T-helper 17 cell (primary cell): ENCODE results near the gene MTFP1. TPM values are rescaled to one million over a fixed set of nuclear protein-coding genes. Genes with fewer than 3 reads are reported as not detected.

Experiments
- ATAC-seq: fragments of 150-1000 bp; cut with Tn5 transposase; 2 replicates; pipeline ENCODE4 v1.10.0; 2021; ENCODE audit warnings: mild to moderate bottlenecking, moderate library complexity
- DNase-seq, 3 donors: peaks; one replicate each; pipeline versions ENCODE4 v3.0.0 to v3.0.0-alpha.2; 2020 to 2021
- H3K9me3 ChIP-seq: one replicate; pipeline ENCODE4 v1.7.0; 2013; ENCODE audit warnings: low read length, mild to moderate bottlenecking; ENCODE audit not compliant: control insufficient read depth, poor library complexity, severe bottlenecking
- H3K27ac Mint-ChIP-seq: one replicate; pipeline ENCODE4 v1.8.0; 2022; ENCODE audit warnings: mild to moderate bottlenecking, moderate library complexity, mixed read lengths
- H3K27me3 Mint-ChIP-seq: one replicate; pipeline ENCODE4 v1.8.0; 2022; ENCODE audit warnings: mixed read lengths
- H3K36me3 Mint-ChIP-seq: one replicate; pipeline ENCODE4 v1.8.0; 2022; ENCODE audit warnings: low read depth, mixed read lengths
- H3K4me1 Mint-ChIP-seq: one replicate; pipeline ENCODE4 v1.8.0; 2022; ENCODE audit warnings: mild to moderate bottlenecking, mixed read lengths
- H3K4me3 Mint-ChIP-seq: one replicate; pipeline ENCODE4 v1.8.0; 2022; ENCODE audit warnings: mild to moderate bottlenecking, moderate library complexity, mixed read lengths
- total RNA-seq, 4 donors: library from RNA in 2 of 4; stranded (reverse) in 2 of 4; gene quantifications; one replicate each; pipeline ENCODE4 v1.2.3 and lab custom pipeline; 2022 to 2026

The MTFP1 gene
- total RNA-seq, 2 donors from 2014 or later, result 54.3 to 69.4 TPM

DNA sequence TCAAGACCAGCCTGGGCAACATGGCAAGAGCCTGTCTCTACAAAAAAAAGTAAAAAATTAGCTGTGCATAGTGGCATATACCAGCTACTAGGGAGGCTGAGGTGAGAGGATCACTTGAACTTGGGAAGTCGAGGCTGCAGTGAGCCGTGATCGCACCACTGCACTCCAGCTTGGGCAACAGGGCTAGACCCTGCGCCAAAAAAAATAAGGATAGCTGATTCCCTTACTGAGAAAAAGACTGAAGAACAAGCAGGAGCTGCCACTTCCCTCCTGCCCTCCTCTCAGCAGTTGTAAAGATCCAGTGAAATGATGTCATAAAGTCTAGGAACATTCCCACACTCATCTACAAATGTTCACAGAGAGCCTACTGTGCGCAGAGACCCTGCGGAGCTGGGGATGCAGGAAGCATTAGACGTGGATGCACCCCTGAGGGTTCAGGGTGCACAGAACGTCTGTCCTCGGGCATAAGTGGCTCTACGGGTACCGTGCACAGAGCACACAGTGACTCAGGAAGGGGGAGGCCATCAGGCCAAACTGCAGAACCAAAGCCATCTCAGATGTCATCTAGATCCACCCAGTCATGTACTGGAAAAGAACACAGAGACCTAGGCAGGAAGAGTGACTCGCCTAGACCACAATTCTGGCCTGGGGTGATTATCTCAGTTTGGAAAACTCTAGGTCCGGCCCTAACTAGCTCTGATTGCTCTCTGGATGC, 17.0 kb upstream of the MTFP1 start:
- DNase-seq, result no peak
- no peaks in the 10 kb centered on the region for H3K9me3 ChIP-seq
- no peak for ATAC-seq
- Mint-ChIP-seq H3K36me3 (peaks cover 7% of the 10 kb centered on the region), H3K27ac (peak overlapping the region; percentile 75), H3K4me3 (no peak overlapping the region), H3K27me3 (no peaks in the 10 kb centered on the region), H3K4me1 (peaks cover 5% of the 10 kb centered on the region)

DNA sequence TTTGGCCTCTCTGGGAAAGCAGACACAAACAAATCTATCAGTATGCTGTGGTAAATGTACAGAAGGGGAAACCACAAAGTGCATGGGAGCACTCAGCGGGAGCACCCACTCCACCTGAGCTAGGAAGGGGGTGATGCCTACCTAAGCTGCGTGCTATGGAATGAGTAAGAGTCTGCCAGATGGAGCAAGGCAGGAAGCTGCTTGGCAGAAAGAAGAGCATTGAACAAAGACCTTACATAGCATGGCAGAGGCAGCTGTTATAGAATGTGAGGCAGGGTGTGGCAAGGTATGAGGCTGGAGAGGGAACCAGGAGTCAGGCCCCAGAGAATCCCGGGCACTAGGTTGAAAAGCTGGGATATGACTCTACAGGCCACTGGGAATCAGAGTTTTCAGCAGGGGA, 13.8 kb upstream of the MTFP1 start:
- H3K27ac Mint-ChIP-seq, result no peak overlapping the region
- ATAC-seq, result no peak
- DNase-seq, result no peak
- H3K4me3 Mint-ChIP-seq, result no peak overlapping the region
- peaks cover 2% of the 10 kb centered on the region for H3K4me1 Mint-ChIP-seq
- peaks cover 10% of the 10 kb centered on the region for H3K36me3 Mint-ChIP-seq
- no peaks in the 10 kb centered on the region for H3K9me3 ChIP-seq
- H3K27me3 Mint-ChIP-seq, result no peaks in the 10 kb centered on the region

DNA sequence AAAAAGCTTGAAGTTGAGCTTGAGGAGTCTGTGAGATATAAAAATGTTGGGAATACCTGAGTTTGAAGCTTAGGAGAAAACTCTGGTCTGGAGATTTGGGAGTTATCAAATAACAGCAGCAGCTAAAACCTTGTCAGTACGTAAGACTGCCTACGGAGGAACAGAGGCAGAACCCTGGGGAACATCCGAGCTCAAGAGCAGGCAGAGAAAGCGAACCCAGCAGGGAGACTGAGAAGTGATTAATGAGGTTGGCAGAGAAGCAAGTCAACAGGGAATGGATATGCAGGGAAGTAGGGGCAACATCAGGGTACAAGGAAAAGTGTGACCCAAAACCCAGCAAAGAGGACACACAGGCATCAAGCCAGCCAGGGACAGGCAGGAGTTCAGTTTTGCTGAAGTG, 12.6 kb upstream of the MTFP1 start:
- Mint-ChIP-seq H3K27me3 (no peaks in the 10 kb centered on the region), H3K4me1 (peaks cover 2% of the 10 kb centered on the region), H3K36me3 (peaks cover 10% of the 10 kb centered on the region), H3K4me3 (no peak overlapping the region), H3K27ac (peak overlapping the region; percentile 69)
- DNase-seq (no peak), ATAC-seq (no peak)
- H3K9me3 ChIP-seq, result no peaks in the 10 kb centered on the region

DNA sequence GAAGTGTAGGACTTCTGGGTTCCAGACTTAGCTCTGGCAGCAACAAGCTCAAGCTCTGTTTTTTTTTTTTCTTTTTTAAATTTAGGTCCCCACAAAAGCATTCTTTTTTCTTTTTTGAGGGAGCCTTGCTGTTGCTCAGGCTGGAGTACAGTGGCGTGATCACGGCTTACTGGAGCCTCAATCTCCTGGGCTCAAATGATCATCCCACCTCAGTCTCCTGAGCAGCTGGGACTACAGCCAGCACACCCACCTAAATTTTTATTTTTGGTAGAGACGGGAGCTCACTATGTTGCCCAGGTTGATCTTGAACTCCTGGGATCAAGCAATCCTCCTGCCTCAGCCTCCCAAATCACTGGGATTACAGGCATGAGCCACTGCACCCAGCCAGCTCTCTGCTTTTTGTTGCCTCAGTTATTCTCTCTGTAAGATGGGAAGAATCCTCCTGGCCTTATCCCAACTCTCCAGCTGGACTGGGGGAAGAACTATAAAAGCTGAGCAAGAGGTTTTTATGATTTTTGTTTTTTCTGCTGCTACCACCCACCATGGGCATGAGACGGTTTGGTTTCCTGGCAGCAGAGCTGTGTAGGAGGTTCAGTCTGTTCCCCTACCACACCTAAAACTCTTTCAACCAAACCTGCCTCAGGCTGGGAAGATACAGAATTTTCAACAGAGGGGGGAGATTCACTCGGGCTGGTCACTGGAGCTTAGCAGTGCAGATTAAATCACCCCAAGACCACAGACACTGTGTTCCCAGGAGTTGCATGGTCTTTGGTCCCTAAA, 11.6 kb upstream of the MTFP1 start:
- no peaks in the 10 kb centered on the region for H3K9me3 ChIP-seq
- ATAC-seq (peak; percentile 34), DNase-seq (no peak)
- no peaks in the 10 kb centered on the region for H3K27me3 Mint-ChIP-seq
- H3K27ac Mint-ChIP-seq, result peak overlapping the region; percentile 69
- H3K36me3 Mint-ChIP-seq, result peaks cover 10% of the 10 kb centered on the region
- no peak overlapping the region for H3K4me3 Mint-ChIP-seq
- peaks cover 2% of the 10 kb centered on the region for H3K4me1 Mint-ChIP-seq

DNA sequence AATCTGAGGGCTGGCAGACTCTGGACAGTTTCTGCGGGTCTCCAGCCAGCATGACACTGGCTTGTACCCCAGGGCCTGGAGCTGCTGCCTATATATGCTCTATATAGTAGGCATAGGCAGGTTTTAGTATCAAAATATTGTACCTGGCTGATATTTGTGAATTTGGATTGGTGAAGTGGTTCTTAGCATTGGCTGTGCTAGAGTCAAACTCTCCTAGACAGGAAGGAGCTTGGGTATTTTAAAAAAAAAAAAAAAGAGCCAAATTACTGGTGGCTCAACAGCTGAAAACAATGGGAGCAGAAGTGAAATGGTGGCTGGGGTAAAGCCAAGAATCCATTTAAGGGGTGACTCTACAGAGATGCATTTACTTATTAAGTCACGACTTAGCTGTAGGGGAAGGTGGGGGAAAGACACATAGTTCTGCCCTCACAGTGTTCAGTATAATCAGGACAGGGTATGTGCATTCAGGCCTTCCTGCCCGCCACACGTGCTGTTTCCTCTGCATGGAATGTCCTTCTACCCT, 11.0 kb upstream of the MTFP1 start:
- Mint-ChIP-seq H3K4me3 (no peak overlapping the region), H3K4me1 (peaks cover 2% of the 10 kb centered on the region), H3K27ac (peak overlapping the region; percentile 69), H3K27me3 (no peaks in the 10 kb centered on the region), H3K36me3 (peaks cover 12% of the 10 kb centered on the region)
- DNase-seq (no peak), ATAC-seq (peak; percentile 15)
- no peaks in the 10 kb centered on the region for H3K9me3 ChIP-seq

DNA sequence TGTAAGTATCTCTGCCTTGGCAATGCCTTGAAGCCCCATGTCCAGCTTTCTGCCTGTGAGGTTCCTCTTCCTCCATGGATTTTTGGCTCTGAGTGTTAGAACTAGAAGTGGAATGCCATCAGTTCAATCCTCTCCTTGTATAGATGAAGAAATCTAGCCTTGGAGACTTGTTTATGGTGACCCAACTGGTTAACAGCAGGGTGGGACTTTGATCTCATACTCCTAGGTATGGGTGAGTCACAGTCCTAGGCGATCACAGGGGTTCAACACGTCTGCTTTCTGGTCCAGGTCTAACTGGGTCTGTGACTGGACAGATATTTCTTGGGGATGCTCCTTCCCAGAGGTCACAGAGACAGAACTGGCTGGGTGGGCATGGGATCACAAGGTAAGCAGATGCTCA, 9.2 kb upstream of the MTFP1 start:
- H3K27ac Mint-ChIP-seq, result peak overlapping the region; percentile 54
- H3K9me3 ChIP-seq, result no peaks in the 10 kb centered on the region
- H3K36me3 Mint-ChIP-seq, result peaks cover 12% of the 10 kb centered on the region
- H3K27me3 Mint-ChIP-seq, result no peaks in the 10 kb centered on the region
- no peak overlapping the region for H3K4me3 Mint-ChIP-seq
- ATAC-seq (no peak), DNase-seq (no peak)
- H3K4me1 Mint-ChIP-seq, result no peaks in the 10 kb centered on the region

DNA sequence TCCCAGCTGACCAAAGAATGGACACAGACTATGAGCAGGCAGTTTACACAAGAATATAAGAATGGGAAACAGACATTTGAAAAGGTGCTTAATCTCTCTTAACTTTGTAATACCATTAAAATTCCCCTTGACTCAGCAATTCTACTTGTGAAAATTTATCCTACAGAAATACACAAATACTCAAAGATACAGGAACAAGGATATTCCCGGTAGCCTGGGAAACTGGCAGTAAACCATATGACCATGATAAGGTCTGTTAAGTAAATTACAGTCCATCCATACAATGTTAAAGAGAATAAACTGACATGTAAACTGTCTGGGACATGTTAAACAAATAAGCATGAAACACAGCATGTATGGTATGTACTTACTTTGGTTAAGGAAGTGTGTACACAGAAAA, 8.7 kb upstream of the MTFP1 start:
- Mint-ChIP-seq H3K4me1 (peaks cover 2% of the 10 kb centered on the region), H3K27ac (peak overlapping the region; percentile 54), H3K4me3 (no peak overlapping the region), H3K27me3 (no peaks in the 10 kb centered on the region), H3K36me3 (peaks cover 10% of the 10 kb centered on the region)
- DNase-seq (no peak), ATAC-seq (no peak)
- H3K9me3 ChIP-seq, result no peaks in the 10 kb centered on the region

DNA sequence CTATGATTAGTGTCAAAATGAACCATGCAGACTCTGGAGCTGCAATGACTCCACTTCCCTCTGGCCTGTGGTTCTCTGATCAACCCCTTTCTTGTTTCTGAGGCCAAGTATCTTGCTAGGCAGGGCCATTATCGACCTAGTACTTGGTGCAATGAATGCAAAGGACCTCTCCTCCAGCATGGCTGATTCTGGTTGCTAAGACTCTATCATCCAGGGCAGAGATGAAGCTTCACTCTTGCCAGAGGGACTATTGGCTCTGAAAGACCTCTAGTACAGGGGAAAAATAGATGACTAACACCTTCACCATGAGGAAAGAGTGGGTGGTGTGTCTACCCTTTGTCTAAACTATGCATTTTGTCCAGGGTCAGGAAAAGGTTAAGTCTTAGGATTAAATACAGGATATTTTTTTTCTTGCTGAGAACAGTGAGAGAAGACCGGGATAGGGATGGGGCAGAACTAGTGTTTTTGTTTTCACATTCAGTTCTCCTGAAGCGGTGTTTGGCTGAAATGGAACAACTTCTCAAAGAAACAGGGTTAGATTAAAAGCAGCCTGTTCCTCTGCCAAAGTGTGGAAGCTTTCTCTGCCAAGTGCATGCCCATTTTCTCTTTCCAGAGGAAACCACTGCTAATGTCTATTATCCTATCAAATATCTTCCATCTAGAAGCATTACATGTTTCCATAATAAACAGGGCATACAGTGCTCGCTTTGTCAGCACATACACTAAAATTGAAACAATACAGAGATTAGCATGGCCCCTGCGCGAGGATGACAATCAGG, 5.0 kb upstream of the MTFP1 start:
- Mint-ChIP-seq H3K4me1 (peaks cover 28% of the 10 kb centered on the region), H3K36me3 (peaks cover 4% of the 10 kb centered on the region), H3K27ac (no peak overlapping the region), H3K27me3 (no peaks in the 10 kb centered on the region), H3K4me3 (no peak overlapping the region)
- DNase-seq (no peak), ATAC-seq (no peak)
- no peaks in the 10 kb centered on the region for H3K9me3 ChIP-seq

DNA sequence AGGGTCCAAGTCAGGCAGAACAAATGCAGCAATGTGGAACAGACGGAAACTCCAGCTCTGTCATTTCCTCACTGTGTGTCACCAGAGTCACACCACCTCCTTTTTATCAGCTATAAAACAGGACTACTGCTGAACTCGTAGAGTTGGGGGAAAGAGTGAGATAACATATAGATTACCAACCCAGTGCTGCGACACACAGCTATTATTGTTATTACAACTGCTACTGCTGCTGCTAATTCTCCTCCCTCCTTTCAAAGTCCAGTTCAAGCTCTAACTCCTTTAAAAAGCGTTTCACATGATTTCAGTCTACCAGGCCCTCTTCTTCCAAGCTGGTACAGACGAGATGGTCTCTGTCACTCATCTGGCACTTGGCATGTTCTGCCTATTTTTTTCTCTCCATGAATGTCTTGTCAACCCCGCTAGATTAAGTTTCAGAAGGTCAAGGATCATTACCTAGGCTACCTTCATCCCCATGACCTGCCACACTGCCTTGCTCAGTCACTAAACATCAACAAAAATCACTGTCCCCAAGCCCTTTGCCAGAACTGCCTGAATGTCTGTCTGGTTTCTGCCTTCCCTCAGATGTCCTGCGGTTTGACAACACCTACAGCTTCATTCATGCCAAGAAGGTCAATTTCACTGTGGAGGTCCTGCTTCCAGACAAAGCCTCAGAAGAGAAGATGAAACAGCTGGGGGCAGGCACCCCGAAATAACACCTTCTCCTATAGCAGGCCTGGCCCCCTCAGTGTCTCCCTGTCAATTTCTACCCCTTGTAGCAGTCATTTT, 3.7 kb upstream of the MTFP1 start:
- Mint-ChIP-seq H3K27ac (peak overlapping the region; percentile 97), H3K4me1 (peaks cover 38% of the 10 kb centered on the region), H3K36me3 (peaks cover 2% of the 10 kb centered on the region), H3K27me3 (no peaks in the 10 kb centered on the region), H3K4me3 (peak overlapping the region; percentile 95)
- no peaks in the 10 kb centered on the region for H3K9me3 ChIP-seq
- DNase-seq (no peak), ATAC-seq (no peak)

DNA sequence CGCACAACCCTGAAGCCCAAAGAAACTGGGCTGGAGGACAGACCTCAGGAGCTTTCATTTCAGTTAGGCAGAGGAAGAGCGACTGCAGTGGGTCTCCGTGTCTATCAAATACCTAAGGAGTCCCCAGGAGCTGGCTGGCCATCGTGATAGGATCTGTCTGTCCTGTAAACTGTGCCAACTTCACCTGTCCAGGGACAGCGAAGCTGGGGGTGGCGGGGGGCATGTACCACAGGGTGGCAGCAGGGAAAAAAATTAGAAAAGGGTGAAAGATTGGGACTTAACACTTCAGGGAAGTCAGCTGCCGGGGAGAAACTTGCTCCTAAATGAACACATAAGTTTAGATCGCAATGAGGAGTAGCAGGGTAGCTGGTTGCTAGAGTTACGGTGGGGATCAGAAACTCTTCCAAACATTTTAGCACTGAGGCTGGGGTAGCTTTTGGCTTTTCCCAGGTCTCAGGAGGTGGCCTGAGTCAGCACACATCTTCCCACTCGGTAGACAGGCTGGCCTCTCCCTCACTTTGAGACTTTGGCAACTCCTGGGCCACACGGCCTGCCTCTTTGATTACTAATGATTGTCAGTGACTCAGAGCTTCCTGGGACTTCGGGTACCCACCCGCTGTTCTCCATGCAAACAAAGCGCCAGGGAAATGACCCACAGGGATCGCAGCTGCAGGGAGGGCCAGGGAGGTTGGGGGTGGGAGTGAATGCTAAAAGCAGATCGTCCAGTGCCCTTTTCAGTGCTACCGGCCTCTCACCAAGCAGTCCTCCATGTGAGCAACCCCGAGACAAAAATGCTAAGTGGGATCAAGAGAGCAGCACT, 2.9 kb upstream of the MTFP1 start:
- peak overlapping the region; percentile 97 for H3K27ac Mint-ChIP-seq
- peaks cover 42% of the 10 kb centered on the region for H3K4me1 Mint-ChIP-seq
- no peaks in the 10 kb centered on the region for H3K9me3 ChIP-seq
- H3K4me3 Mint-ChIP-seq, result peak overlapping the region; percentile 95
- ATAC-seq (no peak), DNase-seq (peak in 1 of 3 donors; percentile 22)
- H3K27me3 Mint-ChIP-seq, result no peaks in the 10 kb centered on the region
- H3K36me3 Mint-ChIP-seq, result peaks cover 2% of the 10 kb centered on the region

DNA sequence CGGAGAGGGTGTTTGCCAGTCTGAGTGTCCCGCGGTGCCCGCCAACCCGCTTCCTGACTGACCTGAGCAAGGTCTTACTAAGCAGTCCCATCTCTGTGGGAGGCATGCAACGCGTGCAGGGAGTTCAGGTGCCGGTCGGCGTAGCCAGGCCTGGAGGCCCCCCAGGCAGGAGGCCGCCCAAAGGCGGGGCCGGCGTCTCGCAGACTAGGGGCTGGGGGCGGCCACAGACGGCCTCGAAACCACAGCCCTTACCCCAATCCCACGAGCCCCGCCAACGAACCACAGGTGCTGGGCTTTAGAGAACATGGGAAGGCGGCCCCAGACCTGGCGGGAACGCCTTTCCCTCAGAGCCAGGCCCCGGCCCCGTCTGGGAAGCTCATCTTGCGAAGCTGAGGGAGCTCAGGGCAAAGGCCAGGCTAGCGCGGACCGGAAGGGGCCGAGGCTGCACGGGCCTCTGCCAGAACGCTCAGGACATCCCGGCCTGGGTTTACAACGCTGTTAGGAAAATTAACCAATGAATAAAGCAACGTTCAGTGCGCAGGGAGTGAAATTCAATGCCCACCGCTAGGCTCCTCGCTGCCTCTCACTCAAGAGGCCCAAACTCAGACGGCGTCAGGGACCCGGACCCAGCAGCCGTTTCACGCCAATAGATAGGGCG, 2.1 kb upstream of the MTFP1 start:
- Mint-ChIP-seq H3K36me3 (peaks cover 2% of the 10 kb centered on the region), H3K4me3 (peak overlapping the region; percentile 95), H3K27me3 (no peaks in the 10 kb centered on the region), H3K4me1 (peaks cover 42% of the 10 kb centered on the region), H3K27ac (peak overlapping the region; percentile 97)
- ATAC-seq, result peak; percentile 1
- DNase-seq, result peak; percentile 22 to 37 (median 27)
- no peaks in the 10 kb centered on the region for H3K9me3 ChIP-seq
